ENCODE results near the gene LASP1.
A peak's percentile ranks its signal among the peaks of the same experiment; 100 is the strongest.

The LASP1 gene

GRCh38 chr17:38869526-38870258 lies at the start of gene LASP1:
TSS of gene LASP1 (plus strand) at chr17:38870058. CDS start at chr17:38870190, 132 bp downstream.
- DNase-seq (ENCODE audit: low read depth, low spot score): peak; percentile 96

- DNase-seq (ENCODE audit: low read depth, low spot score): peak; percentile 99
These were observed 44.7 kb upstream of the LASP1 start, which contains the start of gene CWC25 for GRCh38 chr17:38824899-38825761. TSS of gene CWC25 (minus strand) at chr17:38825321. CDS start at chr17:38825183, 138 bp downstream.

GRCh38 chr17:38825762-38826247 lies 44.1 kb upstream of the LASP1 start:
- no peak for DNase-seq (ENCODE audit: low read depth, low spot score)

- DNase-seq (ENCODE audit: low read depth, low spot score): peak; percentile 27
These were observed 25.5 kb upstream of the LASP1 start for GRCh38 chr17:38844261-38844757.

- no peak for DNase-seq (ENCODE audit: low read depth, low spot score)
These were observed 21.3 kb upstream of the LASP1 start for GRCh38 chr17:38848557-38848891.

- DNase-seq (ENCODE audit: low read depth, low spot score): no peak
These were observed 20.8 kb upstream of the LASP1 start for GRCh38 chr17:38848939-38849605.

- DNase-seq (ENCODE audit: low read depth, low spot score): no peak
These were observed 19.5 kb upstream of the LASP1 start for GRCh38 chr17:38850374-38850773.

- DNase-seq (ENCODE audit: low read depth, low spot score): no peak
These were observed 18.4 kb upstream of the LASP1 start for GRCh38 chr17:38851434-38851833.

- peak; percentile 31 for DNase-seq (ENCODE audit: low read depth, low spot score)
These were observed 17.0 kb upstream of the LASP1 start for GRCh38 chr17:38852771-38853291.

- DNase-seq (ENCODE audit: low read depth, low spot score): peak; percentile 99
These were observed 16.3 kb upstream of the LASP1 start, which contains the start of gene RPL23 for GRCh38 chr17:38853292-38854219. TSS of gene RPL23 (minus strand) at chr17:38853721. CDS start at chr17:38853710, 11 bp downstream.

- DNase-seq (ENCODE audit: low read depth, low spot score): peak; percentile 62
These were observed 14.7 kb upstream of the LASP1 start for GRCh38 chr17:38855101-38855714.

- DNase-seq (ENCODE audit: low read depth, low spot score): no peak
These were observed 12.6 kb upstream of the LASP1 start for GRCh38 chr17:38857271-38857670.

- DNase-seq (ENCODE audit: low read depth, low spot score): no peak
These were observed 8.4 kb upstream of the LASP1 start for GRCh38 chr17:38861399-38861843.

- no peak for DNase-seq (ENCODE audit: low read depth, low spot score)
These were observed 5.0 kb upstream of the LASP1 start for GRCh38 chr17:38864636-38865398.

GRCh38 chr17:38867179-38867967 lies 2.5 kb upstream of the LASP1 start:
- peak; percentile 78 for DNase-seq (ENCODE audit: low read depth, low spot score)

GRCh38 chr17:38867968-38868816 lies 1.7 kb upstream of the LASP1 start:
- DNase-seq (ENCODE audit: low read depth, low spot score): peak; percentile 44

GRCh38 chr17:38868817-38869525 lies 887 bp upstream of the LASP1 start:
- peak; percentile 93 for DNase-seq (ENCODE audit: low read depth, low spot score)
